Fibroblast of peridontal ligament (primary cell): Measurements from ENCODE around the gene MAGEB10.
"Not testable (repeated sequence)": the region's sequence is repeated elsewhere in the genome, so short reads cannot be mapped to it uniquely, and the experiment has no call there.

Source experiments
- DNase-seq: peaks from one replicate; pipeline ENCODE4 v3.0.0-alpha.2; 2010; ENCODE audit errors: extremely low read depth

Gene MAGEB10

GRCh38 chrX:27807690-27808089 is at the start of gene MAGEB10:
Gene MAGEB10, plus strand, starts transcription at chrX:27807990. Its CDS starts 13,317 bp downstream, at chrX:27821307.
- no peak for DNase-seq

- DNase-seq, result no peak
These were observed 42.1 kb upstream of the MAGEB10 start for GRCh38 chrX:27765718-27766117.

- no peak for DNase-seq
These were observed 40.4 kb upstream of the MAGEB10 start for GRCh38 chrX:27767387-27767786.

DNA sequence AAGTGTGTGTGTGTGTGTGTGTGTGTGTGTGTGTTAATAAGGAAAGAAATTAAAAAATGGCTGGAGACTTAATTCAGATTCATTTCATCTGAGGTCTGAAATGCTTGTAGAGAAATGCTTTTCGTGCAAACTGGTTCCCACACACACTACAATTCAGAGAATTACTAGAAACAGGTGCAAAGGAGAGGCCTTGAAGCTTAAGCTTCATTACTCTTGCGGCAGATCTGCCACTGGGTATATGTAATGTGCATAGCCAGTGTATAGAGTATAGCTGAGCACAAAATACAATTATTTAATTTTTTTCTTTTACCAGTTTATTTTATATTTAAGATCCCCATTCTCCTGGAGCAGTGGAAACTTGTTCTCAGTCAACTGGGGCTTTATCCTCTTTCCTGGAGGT is 31.8 kb upstream of the MAGEB10 start:
- DNase-seq, result no peak

GRCh38 chrX:27796640-27797257 is 11.0 kb upstream of the MAGEB10 start:
- no peak for DNase-seq

GRCh38 chrX:27797575-27797974 is 10.2 kb upstream of the MAGEB10 start:
- DNase-seq, result no peak

GRCh38 chrX:27808226-27808625 is 436 bp downstream of the MAGEB10 start:
- DNase-seq, result no peak

DNA sequence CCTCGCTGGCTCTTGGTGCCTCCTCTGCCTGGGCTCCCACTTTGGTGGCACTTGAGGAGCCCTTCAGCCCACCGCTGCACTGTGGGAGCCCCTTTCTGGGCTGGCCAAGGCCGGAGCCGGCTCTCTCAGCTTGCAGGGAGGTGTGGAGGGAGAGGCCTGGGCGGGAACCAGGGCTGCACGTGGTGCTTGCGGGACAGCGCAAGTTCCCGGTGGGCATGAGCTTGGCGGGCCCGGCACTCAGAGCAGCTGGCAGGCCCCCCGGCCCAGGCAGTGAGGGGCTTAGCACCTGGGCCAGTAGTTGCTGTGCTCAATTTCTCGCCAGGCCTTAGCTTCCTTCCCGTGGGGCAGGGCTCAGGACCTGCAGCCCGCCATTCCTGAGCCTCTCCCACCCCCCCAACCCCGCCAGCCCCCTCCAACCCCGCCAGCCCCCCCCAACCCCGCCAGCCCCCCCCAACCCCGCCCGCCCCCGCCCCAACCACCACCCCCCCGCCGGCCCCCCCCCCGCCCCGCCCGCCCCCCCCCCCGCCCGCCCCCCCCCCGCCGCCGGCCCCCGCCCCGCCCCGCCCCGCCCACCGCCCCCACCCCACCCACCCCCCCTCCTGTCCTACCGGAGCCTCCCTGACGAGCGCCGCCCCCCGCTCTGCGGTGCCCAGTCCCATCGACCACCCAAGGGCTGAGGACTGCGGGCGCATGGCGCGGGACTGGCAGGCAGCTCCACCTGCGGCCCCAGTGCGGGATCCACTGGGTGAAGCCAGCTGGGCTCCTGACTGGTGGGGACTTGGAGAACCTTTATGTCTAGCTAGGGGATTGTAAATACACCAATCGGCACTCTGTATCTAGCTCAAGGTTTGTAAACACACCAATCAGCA is 1.4 kb downstream of the MAGEB10 start:
- not testable (repeated sequence) for DNase-seq

DNA sequence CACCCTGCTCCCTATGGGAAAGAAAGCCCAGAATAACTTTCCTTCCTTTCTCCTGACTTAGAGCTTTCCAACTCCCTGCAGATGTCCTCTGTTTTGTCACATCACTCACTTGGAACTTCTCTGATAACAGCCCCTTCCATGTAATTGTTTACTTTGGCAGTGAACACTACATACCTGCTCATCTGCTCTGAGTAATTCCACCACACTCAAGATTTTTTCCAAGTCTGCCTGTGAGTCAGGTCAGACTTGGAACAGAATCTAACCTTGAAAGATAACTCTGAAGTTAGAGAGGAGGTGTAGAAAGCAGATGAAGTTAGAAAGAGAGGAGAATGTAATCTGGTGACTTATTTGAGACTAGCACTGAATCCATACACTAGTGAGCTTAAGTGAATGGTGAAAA is 7.4 kb downstream of the MAGEB10 start:
- no peak for DNase-seq

DNA sequence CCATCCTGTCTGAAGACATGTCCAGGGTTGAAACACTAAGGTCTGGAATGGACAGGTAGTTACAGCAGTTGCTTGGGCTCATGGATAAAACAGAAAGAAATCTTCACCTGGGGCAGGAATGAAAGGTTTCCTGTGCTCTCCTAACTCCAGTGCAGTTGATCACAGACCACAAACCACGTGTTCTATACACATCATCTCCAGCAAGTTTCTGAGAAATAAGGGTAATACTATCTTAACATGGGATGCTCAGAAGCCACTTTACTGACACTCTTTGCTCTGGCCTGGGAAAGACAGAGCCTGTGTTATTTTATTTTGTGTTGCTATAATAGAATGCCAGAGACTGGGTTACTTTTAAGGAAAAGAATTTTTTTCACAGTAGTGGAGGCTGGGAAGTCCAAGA is 16.0 kb downstream of the MAGEB10 start:
- DNase-seq, result no peak

- no peak for DNase-seq
These were observed 30.4 kb downstream of the MAGEB10 start for GRCh38 chrX:27838185-27838584.

DNA sequence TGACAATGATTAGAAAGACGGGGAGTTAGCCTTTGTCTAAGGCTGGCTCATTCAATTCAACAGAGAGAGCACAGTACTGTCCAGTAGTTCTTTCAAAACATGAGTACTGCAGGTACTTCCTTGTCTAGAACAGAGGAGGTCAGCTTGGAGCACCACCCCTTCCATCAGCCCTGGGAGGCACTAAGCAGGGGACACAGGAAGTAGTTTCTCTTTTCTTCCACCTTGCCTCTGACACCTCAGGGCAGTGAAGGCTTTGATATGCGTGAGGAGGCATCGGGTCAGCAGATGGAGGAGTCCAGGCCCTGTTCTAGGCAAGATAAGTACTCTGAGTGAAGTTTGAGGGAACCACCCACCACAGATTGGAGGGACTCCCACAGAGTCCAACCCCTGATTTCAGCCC is 33.1 kb downstream of the MAGEB10 start:
- no peak for DNase-seq

GRCh38 chrX:27842859-27843258 is 35.1 kb downstream of the MAGEB10 start:
- DNase-seq, result no peak

- no peak for DNase-seq
These were observed 52.5 kb downstream of the MAGEB10 start for GRCh38 chrX:27860337-27860736.

DNA sequence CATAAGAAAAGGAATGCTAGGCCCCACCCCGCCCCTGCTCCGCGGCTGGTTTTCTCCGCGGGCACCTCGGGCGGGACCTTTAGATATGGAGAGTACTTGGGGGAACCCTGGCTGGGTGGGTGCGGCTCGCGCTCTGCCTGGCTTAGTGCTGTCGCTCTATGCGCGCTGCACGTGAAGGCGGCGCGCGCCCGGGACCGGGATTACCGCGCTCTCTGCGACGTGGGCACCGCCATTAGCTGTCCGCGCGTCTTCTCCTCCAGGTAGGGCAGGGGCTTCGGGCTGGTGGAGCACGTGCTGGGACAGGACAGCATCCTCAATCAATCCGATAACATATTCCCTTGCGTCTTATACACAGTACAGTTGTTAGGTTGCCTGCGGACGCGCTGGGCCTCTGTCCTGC is 56.0 kb downstream of the MAGEB10 start:
- DNase-seq, result no peak
